Measurements from ENCODE around the gene DNAJB12. TPM values are rescaled to one million over a fixed set of nuclear protein-coding genes. Genes with fewer than 3 reads are reported as not detected.

DNAJB12 gene
- total and polyA plus RNA-seq, 8 donors: 25.1 to 38.9 (median 28.3) TPM

- Histone ChIP-seq H3K27me3 (no peaks in the 10 kb centered on the region), H3K36me3 (no peaks in the 10 kb centered on the region), H3K27ac (no peak overlapping the region), H3K9me3 (no peaks in the 10 kb centered on the region), H3K4me3 (no peak overlapping the region), H3K4me1 (peaks cover 0 to 20% of the 10 kb centered on the region in 2 donors)
- ATAC-seq (no peak), DNase-seq (no peak)
- intact Hi-C loops (cut with DNase I): no loop called here
- no peak for TF ChIP-seq CTCF (IDR thresholded peaks at IDR 0.05)
Measured at GRCh38 chr10:72285972-72286521, 68.7 kb downstream of the DNAJB12 start.

- Histone ChIP-seq H3K27me3 (no peaks in the 10 kb centered on the region), H3K4me1 (peaks cover 0 to 20% of the 10 kb centered on the region in 2 donors), H3K36me3 (no peaks in the 10 kb centered on the region), H3K27ac (no peak overlapping the region), H3K9me3 (no peaks in the 10 kb centered on the region), H3K4me3 (no peak overlapping the region)
- intact Hi-C loops (cut with DNase I): no loop called here
- no peak for TF ChIP-seq CTCF (IDR thresholded peaks at IDR 0.05)
- DNase-seq (no peak), ATAC-seq (no peak)
Measured at GRCh38 chr10:72283131-72283530, 71.6 kb downstream of the DNAJB12 start.

Other genes starting within 250 kb of the DNAJB12 start
- 10 to 100 TPM; 86.0 to 97.0 TPM for gene ANAPC16, start 138.9 kb downstream of the DNAJB12 start, total RNA-seq
- 100 to 1,000 TPM; 141 to 167 (median 159) TPM for gene ANAPC16, start 138.9 kb downstream of the DNAJB12 start, polyA plus RNA-seq (ENCODE audit: insufficient read length in 6 of 6)
- 10 to 100 TPM; 27.0 to 29.8 TPM for gene ASCC1, start 138.6 kb downstream of the DNAJB12 start, total RNA-seq
- gene ASCC1, start 138.6 kb downstream of the DNAJB12 start, polyA plus RNA-seq (ENCODE audit: insufficient read length in 6 of 6): 10 to 100 TPM; 36.4 to 48.2 (median 40.1) TPM
- 10 to 100 TPM; 40.7 to 73.8 TPM for gene DDIT4, start 81.0 kb downstream of the DNAJB12 start, total RNA-seq
- 10 to 100 TPM; 49.7 to 98.7 (median 56.4) TPM for gene DDIT4, start 81.0 kb downstream of the DNAJB12 start, polyA plus RNA-seq (ENCODE audit: insufficient read length in 6 of 6)